GM21717 (cell line): ENCODE results near the gene ARHGAP6.

Experiments used
- ATAC-seq: cut with Tn5 transposase; IDR thresholded peaks from one replicate; pipeline ENCODE4 v1.9.1; 2021; ENCODE audit warnings: mild to moderate bottlenecking, moderate library complexity; ENCODE audit not compliant: unreplicated experiment

ARHGAP6 gene

DNA sequence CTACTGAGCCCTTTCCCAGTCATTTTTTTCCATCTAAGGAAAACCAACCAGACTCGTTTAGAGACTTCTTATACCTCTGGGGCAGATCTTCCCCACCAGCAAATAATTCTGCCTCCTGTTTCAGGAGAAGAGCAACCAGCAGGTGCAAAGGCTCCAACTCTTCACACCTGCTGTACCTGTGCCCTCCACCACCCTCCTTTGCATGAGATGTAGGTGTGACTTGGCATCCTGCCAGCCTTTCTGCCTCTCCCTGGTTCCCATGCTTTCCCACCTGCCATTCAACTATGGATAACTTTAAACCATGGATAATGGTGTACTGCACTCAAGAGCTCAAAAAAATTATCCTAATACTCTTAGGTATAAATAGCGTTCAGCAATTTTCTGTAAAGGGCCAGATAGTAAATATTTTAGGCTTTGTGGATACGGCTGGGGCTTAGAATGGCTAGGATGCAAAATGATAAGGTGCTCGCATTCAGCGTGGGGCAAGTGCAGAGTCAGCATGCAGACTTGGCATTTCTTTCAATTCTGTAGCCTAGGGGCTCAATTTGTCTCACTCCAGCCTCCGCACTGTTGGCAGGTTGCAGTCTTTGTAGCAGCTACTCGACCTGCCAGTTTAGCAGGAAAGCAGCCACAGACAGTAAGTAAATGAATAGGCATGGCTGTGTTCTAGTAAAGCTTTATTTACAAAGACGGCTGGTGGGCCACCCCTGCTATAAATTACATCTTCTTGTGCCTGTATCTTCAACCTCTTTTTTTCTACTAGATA lies 474.8 kb downstream of the ARHGAP6 start:
- ATAC-seq: no peak

DNA sequence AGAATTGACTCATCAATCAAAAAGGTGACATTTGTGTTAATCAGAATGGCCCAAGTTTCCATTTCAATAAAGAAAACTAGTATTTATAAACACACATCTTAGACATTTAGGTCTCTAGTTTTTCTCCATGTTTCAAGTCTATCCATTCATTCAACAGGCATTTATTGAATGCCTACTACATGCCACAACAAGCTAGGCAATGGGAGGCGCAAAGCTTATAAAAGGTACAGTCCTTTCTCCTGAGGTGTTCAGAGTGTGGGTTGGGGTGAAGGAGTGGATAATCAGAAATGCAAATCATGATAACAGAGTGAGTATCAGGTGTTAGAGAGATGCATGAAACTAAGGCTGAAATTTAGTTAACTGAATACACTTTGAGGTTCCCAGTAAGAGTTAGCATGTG lies 476.6 kb downstream of the ARHGAP6 start:
- ATAC-seq: no peak

DNA sequence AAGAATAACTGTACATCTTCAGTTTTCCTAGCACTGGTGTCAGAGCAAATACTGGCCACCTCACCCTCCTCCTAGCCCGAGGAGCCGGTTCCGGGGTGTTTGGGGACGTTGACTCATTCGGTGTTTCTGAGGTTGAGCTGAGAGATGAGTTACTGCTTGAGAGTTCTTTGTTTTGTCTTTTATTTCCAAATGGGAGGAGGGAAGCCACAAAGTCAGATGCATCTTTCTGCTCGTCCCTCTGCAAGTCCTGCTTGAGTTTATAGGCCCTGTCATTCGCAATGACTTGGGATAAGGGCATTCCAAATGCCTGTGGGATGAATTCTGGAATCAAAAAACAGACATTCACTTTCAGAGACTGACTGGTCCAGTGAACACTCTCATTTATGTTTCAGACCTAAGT lies 477.1 kb downstream of the ARHGAP6 start:
- no peak for ATAC-seq

DNA sequence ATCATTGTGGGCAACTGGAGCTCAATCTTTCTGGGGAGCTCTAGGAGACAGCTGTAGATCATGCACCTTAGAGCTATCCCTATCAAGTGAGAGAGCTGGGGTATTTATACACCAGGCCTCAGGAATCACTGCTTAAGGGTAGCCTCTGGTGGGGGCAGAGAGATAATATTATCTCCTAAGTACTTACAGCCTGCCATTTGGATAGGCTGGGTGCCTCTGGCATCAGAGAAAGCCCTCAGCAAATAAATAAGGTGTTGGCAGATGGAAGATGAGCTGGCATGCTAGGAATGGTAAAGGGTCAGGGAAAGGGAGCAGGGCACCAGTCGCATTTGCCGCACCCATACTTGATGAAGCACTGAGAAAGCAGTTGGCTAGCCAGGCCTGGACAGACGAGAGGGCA lies 478.7 kb downstream of the ARHGAP6 start:
- no peak for ATAC-seq

DNA sequence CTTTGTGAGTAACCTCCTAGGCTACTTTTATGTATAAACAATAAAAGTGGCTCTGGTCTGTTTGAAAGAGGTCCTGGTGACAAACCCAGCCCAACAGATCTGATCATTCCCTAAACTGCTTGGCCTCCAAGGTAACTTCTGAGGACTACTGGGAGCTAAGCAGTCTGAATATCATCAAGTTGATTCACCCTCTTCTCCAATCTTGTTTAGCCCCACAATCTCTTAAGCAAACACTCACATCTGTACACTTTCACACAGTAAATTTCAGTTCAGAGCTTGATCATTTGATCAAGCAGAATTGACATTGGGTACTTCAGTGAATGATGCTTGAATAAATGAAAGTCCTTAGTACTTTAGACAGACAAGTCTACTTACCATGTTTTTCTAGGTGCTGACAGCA lies 479.9 kb downstream of the ARHGAP6 start:
- no peak for ATAC-seq

DNA sequence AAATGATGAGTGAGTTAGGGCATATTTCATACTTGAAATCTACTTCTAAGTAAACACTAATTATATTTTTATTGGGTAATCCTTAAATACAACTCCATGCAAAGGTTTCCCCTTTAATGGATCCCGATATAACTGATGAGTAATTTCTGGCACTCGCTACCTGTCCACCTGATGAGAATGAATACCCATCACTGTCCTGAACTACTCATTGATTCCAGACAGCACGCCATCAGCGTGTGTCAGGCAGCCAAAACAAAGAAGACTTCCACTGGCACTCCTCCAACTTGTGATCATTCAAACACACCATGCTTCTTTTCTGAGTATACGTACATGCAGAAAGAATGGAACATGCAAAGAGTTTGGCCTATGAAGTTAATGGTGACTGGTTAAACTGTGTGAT lies 485.1 kb downstream of the ARHGAP6 start:
- no peak for ATAC-seq

DNA sequence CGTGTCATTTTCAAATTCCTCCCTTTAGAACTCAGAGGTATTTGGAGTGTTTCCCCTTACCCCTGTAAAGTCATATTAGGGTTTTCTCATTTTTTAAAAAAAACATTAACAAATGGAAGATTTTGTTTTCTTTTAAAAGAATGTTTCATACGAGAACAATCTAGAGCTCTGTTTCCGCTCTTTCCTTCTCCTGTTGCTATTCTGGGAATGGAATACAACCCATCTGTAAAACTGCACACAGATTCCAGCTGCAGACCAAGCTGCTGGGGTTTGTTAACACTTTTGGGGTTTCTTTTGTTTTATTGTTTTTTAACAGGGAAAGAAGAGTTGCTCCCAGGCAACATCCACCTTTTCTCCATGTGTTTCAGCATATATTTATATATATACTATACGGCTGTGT lies 493.3 kb downstream of the ARHGAP6 start:
- ATAC-seq: no peak

DNA sequence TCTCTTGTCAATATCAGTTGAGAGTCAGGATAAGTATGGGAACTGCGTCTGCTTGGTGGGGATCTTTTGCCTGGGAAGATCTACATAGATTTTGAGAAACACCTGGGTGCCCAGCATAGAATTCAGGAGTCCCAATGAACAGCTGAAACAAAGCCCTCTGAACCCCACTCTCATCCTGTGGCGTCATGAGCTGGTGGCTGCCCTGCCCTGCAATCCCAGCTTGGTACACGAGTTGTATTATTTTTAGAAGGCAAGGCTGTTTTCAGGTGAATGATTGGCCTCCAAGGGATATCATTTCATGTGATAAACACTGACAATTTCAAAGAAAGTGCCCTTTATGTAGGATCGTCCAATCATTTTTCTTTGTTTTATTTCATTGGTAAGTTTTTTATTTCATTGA lies 493.8 kb downstream of the ARHGAP6 start:
- no peak for ATAC-seq

DNA sequence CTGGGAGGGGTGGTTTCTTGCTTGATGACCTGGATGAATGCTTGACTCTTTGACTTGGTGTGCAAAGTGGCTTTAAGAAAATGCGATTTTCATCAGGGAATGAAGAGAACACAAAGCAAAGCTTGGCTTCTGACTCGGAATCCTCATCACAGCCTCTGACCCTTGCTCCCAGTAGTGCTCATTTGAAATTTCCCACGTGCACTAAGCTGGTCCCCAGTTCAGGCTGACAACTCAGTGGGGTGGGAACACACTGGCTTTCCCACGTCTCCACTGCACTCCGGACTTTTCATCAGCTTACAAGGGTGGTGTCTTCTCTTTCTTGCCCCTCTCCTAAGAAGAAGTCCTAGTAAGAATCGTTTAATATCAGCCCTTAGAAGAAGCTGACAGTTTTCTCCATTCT lies 501.3 kb downstream of the ARHGAP6 start:
- no peak for ATAC-seq

DNA sequence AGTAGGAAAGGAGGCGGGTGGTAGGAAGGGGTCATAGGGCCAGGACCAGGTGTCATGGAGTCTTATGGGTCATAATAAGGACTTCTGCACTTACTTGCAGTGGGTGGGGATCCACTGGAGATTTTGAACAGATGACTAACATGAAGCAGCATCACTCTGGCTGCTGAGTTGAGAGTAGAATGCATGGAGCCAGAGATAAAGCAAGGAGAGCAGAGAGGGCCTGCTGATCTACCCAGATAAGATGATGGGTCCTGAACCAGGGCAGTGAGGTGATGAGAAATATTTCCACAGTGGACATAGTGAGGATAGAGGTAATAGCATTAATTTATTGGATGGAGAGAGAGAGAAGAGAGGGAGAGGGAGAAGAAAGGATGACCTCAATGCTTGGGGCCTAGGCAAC lies 506.6 kb downstream of the ARHGAP6 start:
- no peak for ATAC-seq

DNA sequence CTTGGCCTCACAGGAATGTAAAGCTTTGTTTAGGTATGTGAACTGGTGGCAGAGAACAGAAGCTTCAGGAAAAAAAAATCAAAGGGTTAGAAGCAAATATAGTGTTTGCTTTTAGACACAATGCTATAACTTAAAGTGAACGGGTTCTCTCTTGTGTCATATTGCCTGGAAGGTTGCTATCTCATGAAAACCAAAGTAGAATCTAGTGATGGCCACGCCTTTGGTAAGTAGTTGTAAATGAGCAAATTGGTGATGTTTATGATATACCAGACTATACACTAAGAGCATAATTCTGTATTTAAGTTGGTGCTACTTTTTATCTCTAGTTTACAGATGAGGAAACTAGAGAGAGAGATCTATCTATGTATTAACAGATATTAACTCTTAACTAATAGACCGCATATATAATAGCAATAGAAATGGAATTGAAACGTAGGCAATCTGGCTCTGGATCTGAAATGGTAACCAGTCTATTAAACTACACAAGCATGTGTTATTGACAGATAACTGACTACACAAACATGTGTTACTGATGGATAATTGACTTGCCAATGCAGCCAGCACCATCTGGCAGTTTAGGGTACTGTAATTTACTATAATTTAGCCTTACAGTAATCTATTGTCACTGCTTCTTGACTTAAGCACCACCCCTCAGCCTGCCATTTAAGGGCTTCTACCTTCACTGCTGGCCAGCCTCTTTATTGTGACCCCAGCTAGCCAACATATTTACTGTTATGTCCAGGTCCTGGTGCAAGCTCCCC lies 513.7 kb downstream of the ARHGAP6 start:
- ATAC-seq: no peak

DNA sequence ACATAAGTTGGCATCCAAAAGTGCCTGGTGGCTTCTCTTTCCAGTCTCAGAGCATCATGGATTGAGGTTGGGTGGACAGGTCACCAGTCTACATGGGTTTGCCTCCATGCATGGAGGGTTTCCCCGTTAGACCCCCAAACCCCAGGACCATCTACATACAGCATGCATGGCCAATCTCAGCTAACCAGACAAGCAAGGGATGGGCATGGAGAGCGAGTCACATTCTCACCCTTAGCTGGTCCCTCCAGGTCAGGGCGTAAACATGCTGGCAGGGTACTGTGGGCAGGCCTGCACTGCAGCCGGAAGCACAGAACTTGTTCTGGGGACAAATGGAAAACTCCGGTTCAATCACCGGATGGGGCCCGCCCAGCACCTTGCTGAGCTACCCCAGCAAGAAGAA lies 517.3 kb downstream of the ARHGAP6 start:
- ATAC-seq: no peak

DNA sequence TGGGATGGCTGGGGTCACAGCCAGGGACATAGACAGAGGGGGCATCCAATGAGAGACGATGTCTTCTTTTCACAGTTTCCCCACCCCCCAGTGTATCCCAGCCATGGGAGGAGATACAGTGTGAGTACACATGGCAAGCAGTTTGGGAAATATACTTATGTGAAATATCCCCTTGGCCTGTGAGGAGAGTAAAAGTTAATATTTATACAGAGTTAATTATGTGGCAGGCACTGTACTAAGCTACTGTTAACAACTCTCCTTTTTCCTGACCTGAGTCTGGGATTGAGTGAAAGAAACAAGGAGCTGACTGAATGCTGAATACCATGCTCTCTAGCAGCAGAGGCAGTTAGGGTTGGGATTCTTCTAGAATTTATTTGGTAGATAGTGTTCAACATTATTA lies 519.3 kb downstream of the ARHGAP6 start:
- no peak for ATAC-seq

DNA sequence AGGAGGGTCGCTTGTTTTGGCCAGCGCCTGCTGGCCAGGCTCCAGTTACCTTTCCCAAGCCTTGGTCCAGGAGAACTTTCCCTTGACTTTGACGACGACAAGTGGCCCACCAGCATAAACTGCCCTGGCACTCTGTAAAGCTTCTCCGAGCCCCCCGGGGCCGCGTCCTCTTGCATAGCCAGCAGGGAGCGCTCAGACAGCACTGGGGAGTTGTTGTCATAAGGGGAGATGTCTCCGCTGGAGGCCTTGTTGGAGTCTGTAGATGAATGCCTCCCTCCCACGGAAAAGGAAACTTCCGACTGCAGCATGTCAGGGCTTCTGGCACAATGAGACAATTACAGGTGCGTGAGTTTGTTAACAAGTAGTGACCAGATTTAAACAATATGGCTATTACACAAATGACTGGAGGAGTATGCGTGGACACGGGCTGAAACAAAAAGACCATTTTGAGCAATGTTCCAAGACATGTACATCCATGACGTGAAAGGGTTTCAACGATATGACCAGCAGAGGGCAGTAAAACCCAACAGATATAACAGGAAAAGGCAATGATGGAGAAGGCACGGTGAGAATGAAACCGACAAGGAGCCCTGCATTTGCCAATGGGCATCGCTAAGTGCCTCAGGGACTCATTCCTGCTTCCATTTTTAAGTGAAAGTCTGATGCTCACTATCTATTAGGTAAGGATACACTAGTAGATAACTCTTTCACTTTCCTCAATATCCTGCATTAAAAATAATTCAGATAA lies 521.6 kb downstream of the ARHGAP6 start:
- peak; percentile 89 for ATAC-seq

DNA sequence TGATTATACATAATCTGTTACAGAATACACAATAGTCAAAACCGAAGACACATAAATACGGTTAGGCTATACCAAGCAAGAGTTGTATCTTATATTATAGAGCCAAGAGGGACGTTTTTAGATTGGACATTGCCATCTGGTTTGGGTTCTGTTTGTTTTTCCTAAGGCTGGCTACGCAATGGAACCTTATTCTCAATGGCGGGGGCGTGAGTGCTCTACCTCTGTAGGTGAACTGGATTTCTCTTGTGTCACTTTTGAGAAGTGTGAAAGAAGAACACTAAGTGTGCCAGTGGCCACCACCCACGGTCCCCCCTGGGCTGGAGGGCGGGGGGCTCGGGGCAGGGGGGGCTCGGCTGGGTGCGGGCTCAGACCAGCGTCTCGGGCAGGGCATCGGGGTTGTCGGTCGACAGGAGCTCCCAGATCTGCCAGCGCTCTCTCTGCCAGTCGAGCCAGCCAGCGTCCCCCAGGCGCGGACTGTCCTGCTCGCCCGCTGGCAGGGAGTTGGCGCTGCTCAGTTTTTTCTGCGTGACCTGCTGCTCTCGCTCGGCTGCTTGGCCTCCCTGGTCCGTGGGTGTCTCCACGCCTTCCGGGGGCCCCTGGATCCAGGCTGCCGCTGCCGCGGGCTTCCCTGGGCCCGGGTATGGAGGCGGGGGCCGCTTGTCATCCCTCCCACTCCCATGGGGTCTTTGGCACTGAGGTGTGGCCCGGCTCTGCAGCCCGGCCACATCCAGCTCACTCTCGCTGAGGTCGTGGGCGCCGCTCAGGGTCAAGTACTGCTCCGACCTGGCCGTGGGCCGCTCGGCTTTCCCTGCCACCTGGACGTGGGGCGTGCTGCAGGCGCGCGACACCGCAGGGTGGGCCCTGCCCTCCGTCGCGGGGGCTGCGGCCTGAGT lies 527.0 kb downstream of the ARHGAP6 start:
- ATAC-seq: no peak

DNA sequence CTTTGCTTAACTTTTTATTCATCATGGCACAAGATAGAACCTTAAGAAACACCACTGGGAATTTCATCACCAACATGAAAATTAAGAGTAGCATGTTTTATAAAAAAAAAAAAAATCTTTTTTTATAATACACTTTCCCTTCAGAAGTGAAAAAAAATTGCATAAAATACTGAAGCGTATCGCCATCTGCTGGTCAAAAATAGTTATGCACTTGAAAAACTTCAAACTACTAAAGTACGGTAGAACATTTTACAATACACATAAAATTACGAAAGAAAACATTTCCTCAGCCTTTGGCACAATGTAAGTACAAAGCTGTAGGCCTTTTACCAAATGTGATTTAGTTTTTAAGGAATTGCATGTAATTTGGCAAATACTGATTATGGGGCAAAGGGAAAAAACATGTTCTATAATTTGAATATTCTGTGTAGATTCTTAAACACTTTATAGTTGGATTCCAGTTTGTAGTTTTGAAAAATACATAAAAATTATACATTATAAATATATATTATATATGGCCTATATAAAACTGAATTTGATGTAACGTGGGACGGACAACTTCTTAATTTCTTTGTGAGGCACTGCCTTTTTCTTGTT lies 528.1 kb downstream of the ARHGAP6 start:
- no peak for ATAC-seq

DNA sequence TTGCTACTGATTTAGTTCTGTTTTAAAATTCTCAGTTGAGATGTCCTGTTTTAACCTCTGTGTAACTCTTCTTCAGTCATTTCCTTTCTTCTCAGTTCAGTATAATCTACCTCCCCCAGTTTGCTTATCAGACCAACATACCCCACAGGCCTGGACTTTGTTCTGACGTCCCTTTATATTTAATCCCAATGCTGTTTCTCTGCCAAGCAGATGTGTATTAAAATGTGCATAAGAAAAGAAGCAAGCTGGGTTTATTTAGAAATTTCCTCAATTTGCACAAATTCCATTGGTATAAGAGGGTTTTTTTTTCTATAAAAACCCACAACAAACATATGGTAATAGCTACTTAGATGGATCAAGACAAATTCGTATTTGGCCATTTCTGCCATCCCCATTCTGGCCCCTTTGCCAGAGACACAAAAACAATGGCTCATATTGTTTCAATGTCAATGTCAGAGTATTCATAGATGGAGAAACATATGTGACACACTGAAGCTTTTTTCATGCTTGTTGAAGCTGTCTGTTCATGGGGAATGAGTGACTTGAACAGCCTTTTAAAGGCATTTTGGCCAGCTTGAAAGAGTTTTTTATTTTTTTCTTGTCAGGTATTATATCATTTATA lies 530.0 kb downstream of the ARHGAP6 start:
- ATAC-seq: no peak

DNA sequence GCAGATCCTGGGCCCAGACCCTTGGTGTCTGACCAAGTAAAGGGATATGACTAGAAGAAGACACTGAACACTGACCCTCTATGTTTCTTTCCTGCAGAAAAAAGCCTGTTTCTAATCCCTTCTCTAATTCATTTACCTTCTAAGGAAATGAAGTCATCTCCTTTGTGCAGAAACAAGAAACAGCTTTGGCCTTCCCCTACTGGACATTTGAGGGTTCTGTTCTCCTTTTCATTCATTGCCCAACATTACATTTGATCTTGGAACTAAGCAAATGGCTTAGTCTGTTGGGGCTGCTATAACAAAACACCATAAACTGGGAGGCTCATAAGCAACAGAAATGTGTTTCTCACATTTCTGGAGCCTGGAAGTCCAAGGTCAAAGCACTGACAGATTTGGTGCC lies 534.6 kb downstream of the ARHGAP6 start:
- ATAC-seq: no peak

DNA sequence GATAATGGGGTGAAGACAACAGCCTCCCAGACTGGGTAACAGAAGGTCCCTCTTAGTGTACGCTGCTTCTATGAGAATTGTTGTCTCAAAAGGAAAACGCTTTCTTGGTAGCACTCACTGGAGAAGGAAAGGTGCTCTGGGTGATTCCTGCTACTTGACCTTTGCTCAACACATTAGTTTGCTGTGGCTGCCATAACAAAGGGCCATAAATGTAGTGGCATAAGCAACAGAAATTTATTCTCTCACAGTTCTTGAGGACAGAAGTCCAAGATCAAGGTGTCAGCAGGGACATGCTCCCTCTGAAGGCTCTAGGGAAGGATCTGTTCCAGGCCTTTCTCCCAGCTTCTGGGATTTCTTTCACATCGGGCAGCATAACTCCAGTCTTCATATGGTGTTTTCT lies 535.6 kb downstream of the ARHGAP6 start:
- no peak for ATAC-seq

DNA sequence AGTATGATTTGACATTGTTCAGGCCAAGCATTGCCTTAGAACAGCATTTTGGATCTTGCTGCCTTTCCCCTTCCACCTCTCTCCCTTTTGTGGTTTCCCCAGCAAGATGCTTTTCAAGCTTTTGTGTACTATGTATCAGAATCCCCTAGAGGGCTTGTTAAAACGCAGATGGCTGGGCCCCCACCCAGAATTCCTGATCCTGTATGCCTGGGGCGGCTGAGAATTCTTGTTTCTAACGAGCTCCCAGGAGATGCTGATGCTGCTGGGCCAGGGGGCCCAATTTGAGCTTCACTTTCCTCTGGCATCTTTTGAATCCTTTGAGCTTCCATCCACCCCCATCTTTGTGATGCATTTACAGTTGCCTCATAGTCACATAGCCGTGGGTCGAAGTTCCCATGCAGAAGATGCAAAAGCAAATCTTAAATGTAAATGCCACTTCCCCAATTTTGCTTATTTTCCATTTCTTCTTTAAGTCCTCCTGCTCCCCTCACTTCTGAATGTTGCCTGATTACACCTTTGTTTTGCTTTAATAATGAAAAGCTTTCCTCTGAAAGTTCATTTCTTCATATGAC lies 536.1 kb downstream of the ARHGAP6 start:
- ATAC-seq: no peak
